ENCODE results near the gene CHRNA4.

Gene CHRNA4

DNA sequence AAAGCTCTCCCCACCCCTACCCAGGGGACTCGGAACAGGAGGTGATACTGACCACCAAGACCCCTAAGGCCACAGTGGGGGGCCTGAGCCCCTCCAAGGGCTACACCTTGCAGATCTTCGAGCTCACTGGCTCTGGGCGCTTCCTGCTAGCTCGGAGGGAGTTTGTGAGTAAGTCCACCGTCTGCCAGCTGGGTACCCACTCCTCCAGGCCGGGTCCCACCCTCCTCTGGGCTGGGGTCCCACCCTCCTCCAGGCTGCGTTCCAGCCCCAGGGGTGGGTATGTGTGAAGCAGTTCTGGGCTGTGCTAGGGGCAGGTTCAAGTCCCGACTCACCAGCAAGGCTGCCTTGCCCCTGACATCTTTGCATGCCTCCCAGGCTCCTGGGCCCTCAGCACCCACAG lies 55.8 kb downstream of the CHRNA4 start:
- no peak for DNase-seq (ENCODE audit: low read depth)

GRCh38 chr20:63303095-63303666 lies 58.0 kb downstream of the CHRNA4 start:
- no peak for TF ChIP-seq CTCF (conservative IDR thresholded peaks at IDR 0.05; ENCODE audit: low read depth, low read length)
- DNase-seq (ENCODE audit: low read depth) = no peak
- H3K4me3 ChIP-seq (ENCODE audit: low read depth, low read length) = no peak overlapping the region

More for the DNA sequence above, 55.8 kb downstream of the CHRNA4 start:
- TF ChIP-seq CTCF (conservative IDR thresholded peaks at IDR 0.05; ENCODE audit: low read depth, low read length) = no peak
- no peak overlapping the region for H3K4me3 ChIP-seq (ENCODE audit: low read depth, low read length)

DNA sequence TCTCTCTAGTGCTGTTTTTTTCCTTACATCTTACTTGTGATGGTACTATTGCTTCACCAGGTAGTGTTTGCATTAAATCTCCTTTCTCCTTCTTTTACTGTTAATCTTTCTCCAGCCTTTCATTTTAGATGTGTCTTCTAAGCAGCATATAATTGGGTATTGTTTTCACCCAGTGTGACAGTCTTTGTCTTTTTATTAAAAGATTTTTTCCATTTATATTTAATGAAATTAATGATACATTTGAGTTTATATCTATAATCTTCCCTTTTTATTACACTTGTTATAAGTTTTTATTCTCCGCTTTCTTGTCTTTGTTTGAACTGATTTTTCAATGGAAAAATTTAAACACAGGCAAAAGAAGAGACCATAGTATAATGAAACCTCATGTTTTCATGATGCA lies 59.5 kb downstream of the CHRNA4 start:
- TF ChIP-seq CTCF (conservative IDR thresholded peaks at IDR 0.05; ENCODE audit: low read depth, low read length) = no peak
- DNase-seq (ENCODE audit: low read depth) = no peak
- no peak overlapping the region for H3K4me3 ChIP-seq (ENCODE audit: low read depth, low read length)

DNA sequence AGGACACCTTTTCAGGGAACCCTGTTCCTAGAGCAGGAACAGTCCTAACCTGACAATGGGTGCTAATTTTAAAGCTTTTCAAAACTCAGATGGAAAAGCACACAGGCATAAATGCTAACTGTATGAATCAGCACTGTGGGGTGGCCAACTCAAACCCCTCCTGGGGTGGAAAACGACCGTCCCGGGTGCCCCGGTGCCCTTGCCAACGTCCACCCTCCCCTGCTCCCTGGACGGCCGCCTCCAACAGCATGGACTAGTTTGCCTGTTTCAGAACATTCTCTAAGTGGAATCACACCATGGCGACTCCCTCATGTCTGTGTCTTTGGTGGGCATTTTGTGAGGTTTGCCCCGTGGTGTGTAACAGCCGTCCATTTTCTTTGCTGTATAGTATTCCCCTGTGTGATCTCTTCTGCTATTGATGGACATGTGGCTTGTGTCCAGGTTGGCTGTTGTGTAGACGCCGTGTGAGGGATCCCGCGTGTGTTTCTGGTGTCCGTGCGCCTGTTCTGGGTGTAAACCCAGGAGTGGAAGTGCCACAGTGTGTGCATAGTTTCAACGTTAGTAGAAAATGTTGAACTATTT lies 62.3 kb downstream of the CHRNA4 start:
- DNase-seq (ENCODE audit: low read depth) = no peak
- no peak for TF ChIP-seq CTCF (conservative IDR thresholded peaks at IDR 0.05; ENCODE audit: low read depth, low read length)

DNA sequence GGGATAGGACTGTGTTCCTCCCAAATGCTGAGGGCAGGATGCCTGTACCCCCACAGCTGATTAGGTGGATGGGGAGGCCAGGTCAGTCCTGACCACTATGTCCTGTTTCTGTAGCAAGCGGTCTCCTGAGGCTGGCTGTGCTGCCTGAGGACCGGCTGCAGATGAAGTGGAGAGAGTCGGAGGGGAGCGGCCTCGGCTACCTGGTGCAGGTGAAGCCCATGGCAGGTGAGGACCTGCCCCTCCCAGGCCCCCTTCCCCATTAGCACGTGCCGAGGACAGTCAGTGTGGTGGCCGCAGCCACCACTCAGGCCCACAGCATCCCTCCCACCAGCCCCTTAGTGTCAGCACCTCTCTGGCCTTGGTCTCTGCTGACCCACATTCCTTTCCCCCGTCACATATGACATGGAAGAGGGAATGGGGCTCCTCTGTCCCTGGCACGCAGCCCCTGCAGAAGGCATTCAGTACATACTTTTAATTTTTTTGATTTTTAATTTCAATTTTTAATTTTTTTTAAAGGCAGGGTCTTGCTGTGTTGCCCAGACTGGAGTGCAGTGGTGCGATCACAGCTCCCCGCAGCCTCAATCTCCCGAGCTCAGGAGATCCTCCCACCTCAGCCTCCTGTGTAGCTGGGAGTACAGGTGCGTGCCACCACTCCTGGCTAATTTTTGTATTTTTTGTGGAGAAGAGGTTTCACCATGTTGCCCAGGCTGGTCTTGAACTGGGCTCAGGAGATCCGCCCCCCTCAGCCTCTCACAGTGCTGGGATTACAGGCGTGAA lies 63.2 kb downstream of the CHRNA4 start:
- no peak for DNase-seq (ENCODE audit: low read depth)
- no peak for TF ChIP-seq CTCF (conservative IDR thresholded peaks at IDR 0.05; ENCODE audit: low read depth, low read length)

More for the DNA sequence above, 62.3 kb downstream of the CHRNA4 start:
- no peak overlapping the region for H3K4me3 ChIP-seq (ENCODE audit: low read depth, low read length)

DNA sequence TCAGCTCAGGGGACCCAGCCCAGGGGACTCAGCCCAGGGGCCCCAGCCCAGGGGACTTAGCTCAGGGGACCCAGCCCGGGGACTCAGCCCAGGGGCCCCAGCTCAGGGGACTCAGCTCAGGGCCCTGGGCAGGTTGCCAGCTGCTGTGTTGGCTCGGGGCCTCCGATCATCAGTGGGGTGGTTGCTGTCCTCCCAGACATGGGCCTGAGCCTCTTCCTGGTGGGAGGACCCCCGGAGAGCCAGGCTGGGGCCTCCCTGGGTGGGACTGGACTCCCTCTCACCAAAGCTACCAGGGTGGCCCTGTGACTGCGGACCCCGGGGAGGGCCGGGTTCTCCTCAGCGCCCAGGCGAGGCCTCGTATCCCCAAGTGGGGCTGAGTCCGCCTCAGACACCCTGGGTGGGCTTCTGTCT lies 63.8 kb downstream of the CHRNA4 start:
- no peak for TF ChIP-seq CTCF (conservative IDR thresholded peaks at IDR 0.05; ENCODE audit: low read depth, low read length)
- no peak overlapping the region for H3K4me3 ChIP-seq (ENCODE audit: low read depth, low read length)
- DNase-seq (ENCODE audit: low read depth) = no peak

More for the DNA sequence above, 63.2 kb downstream of the CHRNA4 start:
- H3K4me3 ChIP-seq (ENCODE audit: low read depth, low read length) = no peak overlapping the region

Data from choroid plexus epithelial cell (primary cell).